ENCODE measurements around the gene TMEM125.

- TF ChIP-seq, protein P1, sequence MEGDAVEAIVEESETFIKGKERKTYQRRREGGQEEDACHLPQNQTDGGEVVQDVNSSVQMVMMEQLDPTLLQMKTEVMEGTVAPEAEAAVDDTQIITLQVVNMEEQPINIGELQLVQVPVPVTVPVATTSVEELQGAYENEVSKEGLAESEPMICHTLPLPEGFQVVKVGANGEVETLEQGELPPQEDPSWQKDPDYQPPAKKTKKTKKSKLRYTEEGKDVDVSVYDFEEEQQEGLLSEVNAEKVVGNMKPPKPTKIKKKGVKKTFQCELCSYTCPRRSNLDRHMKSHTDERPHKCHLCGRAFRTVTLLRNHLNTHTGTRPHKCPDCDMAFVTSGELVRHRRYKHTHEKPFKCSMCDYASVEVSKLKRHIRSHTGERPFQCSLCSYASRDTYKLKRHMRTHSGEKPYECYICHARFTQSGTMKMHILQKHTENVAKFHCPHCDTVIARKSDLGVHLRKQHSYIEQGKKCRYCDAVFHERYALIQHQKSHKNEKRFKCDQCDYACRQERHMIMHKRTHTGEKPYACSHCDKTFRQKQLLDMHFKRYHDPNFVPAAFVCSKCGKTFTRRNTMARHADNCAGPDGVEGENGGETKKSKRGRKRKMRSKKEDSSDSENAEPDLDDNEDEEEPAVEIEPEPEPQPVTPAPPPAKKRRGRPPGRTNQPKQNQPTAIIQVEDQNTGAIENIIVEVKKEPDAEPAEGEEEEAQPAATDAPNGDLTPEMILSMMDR (IDR thresholded peaks at IDR 0.05), result no peak
- TF ChIP-seq POLR2A (IDR thresholded peaks at IDR 0.05), result no peak
Measured at GRCh38 chr1:43298055-43298454, 28.3 kb downstream of the TMEM125 start.

All from heart left ventricle (tissue), 13 donors.